ENCODE data around the gene ORC5.

- TF ChIP-seq, protein P1, sequence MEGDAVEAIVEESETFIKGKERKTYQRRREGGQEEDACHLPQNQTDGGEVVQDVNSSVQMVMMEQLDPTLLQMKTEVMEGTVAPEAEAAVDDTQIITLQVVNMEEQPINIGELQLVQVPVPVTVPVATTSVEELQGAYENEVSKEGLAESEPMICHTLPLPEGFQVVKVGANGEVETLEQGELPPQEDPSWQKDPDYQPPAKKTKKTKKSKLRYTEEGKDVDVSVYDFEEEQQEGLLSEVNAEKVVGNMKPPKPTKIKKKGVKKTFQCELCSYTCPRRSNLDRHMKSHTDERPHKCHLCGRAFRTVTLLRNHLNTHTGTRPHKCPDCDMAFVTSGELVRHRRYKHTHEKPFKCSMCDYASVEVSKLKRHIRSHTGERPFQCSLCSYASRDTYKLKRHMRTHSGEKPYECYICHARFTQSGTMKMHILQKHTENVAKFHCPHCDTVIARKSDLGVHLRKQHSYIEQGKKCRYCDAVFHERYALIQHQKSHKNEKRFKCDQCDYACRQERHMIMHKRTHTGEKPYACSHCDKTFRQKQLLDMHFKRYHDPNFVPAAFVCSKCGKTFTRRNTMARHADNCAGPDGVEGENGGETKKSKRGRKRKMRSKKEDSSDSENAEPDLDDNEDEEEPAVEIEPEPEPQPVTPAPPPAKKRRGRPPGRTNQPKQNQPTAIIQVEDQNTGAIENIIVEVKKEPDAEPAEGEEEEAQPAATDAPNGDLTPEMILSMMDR (IDR thresholded peaks at IDR 0.05): no peak
- no peak for TF ChIP-seq EP300 (IDR thresholded peaks at IDR 0.05)
- TF ChIP-seq POLR2A (IDR thresholded peaks at IDR 0.05; ENCODE audit: low read depth): no peak
- no peak for TF ChIP-seq POLR2AphosphoS5 (IDR thresholded peaks at IDR 0.05)
Measured at GRCh38 chr7:104137971-104138370, 69.8 kb downstream of the ORC5 start.

Measured in esophagus muscularis mucosa (tissue), 4 donors.